ES-I3 (cell line): ENCODE data around the gene NR1H2.
A peak's percentile ranks its signal among the peaks of the same experiment; 100 is the strongest.
"Not testable (repeated sequence)": the region's sequence is repeated elsewhere in the genome, so short reads cannot be mapped to it uniquely, and the experiment has no call there.

Experiments
- H3K36me3 ChIP-seq: 2 replicates; pipeline ENCODE4 v1.6.1; 2013; ENCODE audit warnings: mild to moderate bottlenecking, low read length, control low read depth, moderate library complexity; ENCODE audit not compliant: insufficient read depth
- H3K4me1 ChIP-seq: 2 replicates; pipeline ENCODE4 v1.6.1; 2013; ENCODE audit warnings: mild to moderate bottlenecking, control low read depth, low read length; ENCODE audit not compliant: insufficient read depth
- H3K9ac ChIP-seq: 2 replicates; pipeline ENCODE4 v1.6.1; 2013; ENCODE audit warnings: low read depth, mild to moderate bottlenecking, low read length, moderate library complexity
- H3K9me3 ChIP-seq: 2 replicates; pipeline ENCODE4 v1.6.1; 2013; ENCODE audit warnings: mild to moderate bottlenecking, low read length, moderate library complexity; ENCODE audit not compliant: control insufficient read depth, insufficient read depth

Gene NR1H2

DNA sequence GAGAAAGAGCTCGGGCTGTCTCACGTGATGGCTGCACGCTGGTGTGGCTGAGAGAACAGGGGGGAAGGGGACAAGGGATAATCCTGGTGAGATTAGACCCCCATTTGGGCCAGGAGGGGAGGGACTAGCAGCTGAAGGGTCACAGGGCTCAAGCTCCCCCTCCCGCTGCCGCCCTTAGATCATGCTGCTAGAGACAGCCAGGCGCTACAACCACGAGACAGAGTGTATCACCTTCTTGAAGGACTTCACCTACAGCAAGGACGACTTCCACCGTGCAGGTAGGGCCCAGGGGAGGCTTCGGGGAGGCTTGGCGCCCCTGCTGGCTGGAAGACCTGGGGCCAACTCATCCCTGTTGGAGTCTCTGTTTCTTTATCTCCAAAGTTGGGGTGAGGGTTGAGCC is 3.3 kb downstream of the NR1H2 start:
- no peak overlapping the region for H3K9ac ChIP-seq
- 0 out of 2 replicates have a peak, but pooled peaks cover 5% of the 10 kb centered on the region for H3K36me3 ChIP-seq
- peaks cover 6% of the 10 kb centered on the region; the same call in 1 of the 2 replicates for H3K4me1 ChIP-seq
- no peaks in the 10 kb centered on the region for H3K9me3 ChIP-seq

DNA sequence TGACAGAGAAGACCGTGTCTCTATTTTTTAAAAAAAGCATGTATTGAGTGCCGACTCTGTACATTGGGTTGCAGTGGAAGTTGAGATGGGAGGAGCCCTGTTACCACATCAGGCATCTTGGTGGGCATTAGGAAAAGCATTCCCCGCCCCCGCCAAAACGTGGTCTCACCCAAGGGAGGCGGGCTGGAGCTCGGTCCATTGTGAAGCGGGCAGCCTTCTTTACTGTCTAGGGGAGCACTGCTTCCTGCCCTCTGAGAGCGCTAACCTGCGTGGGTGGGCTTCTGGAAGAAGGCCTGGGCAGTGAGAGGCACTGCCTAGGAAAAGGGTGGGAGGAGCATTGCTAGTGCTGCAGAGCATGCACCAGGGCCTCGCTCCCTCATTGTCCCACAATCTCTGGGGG is 3.9 kb downstream of the NR1H2 start:
- H3K9me3 ChIP-seq = no peaks in the 10 kb centered on the region
- H3K4me1 ChIP-seq = peaks cover 7% of the 10 kb centered on the region; the same call in 1 of the 2 replicates
- no peak overlapping the region for H3K9ac ChIP-seq
- H3K36me3 ChIP-seq = 0 out of 2 replicates have a peak, but pooled peaks cover 5% of the 10 kb centered on the region

DNA sequence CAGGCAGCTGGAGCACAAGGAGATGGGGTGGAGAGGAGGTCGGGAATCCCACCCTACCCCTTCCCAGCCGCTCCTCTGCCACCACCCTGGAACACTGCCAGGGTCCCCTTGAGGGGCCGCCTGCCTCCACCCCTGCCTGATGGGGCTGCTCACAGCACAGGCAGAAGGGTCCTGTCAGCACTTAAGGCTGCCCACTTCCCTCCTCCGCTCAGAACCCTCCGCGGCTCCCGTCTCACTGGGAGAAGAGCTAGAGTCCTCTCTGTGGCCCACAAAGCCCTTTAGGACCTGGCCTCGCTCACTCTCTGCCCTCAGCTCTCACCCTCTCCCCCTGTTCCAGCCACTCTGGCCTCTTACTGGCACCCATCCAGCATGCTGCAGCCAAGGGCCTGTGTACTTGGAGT is 4.5 kb downstream of the NR1H2 start:
- Histone ChIP-seq H3K9me3 (no peaks in the 10 kb centered on the region), H3K36me3 (0 out of 2 replicates have a peak, but pooled peaks cover 5% of the 10 kb centered on the region), H3K9ac (no peak overlapping the region), H3K4me1 (peaks cover 9% of the 10 kb centered on the region; the same call in 1 of the 2 replicates)

DNA sequence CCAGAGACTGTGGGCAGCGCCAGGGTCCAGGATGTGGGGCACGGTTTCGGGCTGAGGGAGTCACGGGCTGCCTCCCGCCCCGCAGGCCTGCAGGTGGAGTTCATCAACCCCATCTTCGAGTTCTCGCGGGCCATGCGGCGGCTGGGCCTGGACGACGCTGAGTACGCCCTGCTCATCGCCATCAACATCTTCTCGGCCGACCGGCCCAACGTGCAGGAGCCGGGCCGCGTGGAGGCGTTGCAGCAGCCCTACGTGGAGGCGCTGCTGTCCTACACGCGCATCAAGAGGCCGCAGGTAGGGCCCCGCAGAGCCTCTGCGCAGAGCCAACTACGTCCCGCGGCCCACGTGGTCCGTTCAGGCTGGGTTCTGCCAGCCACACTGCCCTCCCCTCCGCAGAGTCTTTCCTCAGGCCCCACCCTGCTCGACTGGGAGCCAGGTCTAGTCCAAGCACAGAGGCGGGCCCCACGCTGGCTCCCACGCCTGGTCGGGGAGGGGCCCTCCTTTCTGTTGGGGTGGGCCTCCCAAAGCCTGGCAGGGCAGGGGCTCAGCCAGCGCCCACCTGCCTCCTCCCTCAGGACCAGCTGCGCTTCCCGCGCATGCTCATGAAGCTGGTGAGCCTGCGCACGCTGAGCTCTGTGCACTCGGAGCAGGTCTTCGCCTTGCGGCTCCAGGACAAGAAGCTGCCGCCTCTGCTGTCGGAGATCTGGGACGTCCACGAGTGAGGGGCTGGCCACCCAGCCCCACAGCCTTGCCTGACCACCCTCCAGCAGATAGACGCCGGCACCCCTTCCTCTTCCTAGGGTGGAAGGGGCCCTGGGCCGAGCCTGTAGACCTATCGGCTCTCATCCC is 5.8 kb downstream of the NR1H2 start:
- H3K4me1 ChIP-seq = peaks cover 9% of the 10 kb centered on the region; the same call in 1 of the 2 replicates
- no peak overlapping the region for H3K9ac ChIP-seq
- 0 out of 2 replicates have a peak, but pooled peaks cover 5% of the 10 kb centered on the region for H3K36me3 ChIP-seq
- H3K9me3 ChIP-seq = no peaks in the 10 kb centered on the region

DNA sequence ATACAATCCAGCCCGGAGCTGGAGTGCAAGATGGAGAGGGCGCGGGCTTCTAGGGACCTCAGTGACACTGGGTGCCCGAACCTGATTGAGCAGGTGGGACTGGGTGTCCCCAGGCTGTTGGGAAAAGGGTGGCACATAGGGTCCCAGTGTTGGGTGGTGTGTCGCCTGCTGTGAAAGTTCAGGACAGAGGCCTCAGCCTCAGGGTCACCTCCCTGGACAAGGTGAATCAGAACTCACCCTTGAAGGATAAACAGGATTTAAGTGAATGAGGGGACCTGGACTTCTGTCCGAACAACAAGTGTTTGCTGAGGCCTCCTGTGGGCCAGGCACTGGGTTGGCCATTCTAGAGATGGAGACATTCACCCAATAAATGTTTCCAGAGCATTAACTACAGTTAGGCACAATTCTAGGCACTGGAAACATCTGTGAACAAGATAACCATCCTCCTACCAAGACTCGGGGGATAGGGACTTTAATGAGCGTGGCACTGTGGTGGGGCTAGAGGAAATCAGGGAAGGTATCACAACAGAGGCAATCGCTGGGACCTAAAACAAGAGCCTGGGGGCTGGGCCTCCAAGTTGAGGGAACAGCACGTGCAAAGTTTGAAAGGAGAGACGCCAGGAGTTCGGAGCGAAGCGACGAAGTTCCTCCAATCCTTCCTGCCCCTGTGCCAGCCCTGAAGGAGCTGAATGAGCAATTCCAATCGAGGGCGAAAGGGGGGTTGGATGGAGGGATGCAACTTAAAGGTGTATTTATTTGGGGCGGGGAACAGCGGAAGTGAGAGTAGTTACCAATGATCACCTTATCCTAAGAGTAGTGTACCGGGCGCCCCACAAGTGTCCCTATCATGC is 7.0 kb downstream of the NR1H2 start:
- H3K4me1 ChIP-seq = peaks cover 9% of the 10 kb centered on the region; the same call in 1 of the 2 replicates
- H3K36me3 ChIP-seq = no peaks in the 10 kb centered on the region; the same call in 1 of the 2 replicates
- H3K9ac ChIP-seq = peak overlapping the region; percentile 66
- H3K9me3 ChIP-seq = no peaks in the 10 kb centered on the region

DNA sequence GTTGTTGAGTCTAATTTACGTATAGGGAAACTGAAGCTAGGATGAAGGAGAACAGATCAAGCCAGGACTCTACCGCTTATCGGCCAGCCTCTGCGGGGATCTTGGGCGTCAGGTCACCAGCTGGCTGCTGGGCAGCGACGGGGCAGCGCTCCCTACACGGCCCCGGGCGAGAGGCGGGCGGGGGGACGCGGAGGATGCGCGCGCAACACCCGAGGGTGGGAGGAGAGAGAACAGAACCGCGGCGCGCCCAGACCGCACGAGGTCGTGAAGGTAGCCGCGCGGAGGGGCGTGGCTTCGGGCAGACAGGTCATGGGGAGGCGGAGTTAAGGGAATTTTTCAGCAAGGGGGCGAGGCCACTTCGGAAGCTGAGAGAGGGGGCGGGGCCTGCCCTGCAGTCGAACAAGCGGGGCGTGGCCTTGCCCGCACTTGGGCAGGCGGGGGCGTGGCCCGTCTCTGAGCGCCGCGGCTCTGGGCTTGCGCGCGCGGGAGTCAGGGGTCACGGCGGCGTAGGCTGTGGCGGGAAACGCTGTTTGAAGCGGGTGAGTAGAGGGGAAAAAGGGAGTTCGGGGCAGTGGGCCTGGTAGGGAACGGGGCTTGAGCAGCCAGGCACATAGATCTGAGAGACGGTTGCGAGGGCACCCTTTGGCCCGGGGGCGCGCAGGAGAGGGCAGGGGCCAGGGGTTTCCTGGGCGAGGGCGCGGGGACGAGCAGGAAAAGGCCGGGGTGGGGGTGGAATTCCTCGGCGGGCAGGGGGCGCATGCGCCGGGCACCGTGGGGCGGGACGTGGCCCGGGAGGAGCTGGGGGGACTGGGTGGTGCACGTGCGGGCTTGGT is 7.8 kb downstream of the NR1H2 start, which contains the start of gene POLD1:
TSS of gene POLD1 (plus strand) at position 496 of the 833 bp plus-strand sequence. CDS start 14,505 bp downstream, outside the sequence.
- H3K9me3 ChIP-seq = no peaks in the 10 kb centered on the region
- H3K36me3 ChIP-seq = no peaks in the 10 kb centered on the region; the same call in 1 of the 2 replicates
- H3K9ac ChIP-seq = peak within 1 kb of the TSS; percentile 86
- peaks cover 9% of the 10 kb centered on the region; the same call in 1 of the 2 replicates for H3K4me1 ChIP-seq

DNA sequence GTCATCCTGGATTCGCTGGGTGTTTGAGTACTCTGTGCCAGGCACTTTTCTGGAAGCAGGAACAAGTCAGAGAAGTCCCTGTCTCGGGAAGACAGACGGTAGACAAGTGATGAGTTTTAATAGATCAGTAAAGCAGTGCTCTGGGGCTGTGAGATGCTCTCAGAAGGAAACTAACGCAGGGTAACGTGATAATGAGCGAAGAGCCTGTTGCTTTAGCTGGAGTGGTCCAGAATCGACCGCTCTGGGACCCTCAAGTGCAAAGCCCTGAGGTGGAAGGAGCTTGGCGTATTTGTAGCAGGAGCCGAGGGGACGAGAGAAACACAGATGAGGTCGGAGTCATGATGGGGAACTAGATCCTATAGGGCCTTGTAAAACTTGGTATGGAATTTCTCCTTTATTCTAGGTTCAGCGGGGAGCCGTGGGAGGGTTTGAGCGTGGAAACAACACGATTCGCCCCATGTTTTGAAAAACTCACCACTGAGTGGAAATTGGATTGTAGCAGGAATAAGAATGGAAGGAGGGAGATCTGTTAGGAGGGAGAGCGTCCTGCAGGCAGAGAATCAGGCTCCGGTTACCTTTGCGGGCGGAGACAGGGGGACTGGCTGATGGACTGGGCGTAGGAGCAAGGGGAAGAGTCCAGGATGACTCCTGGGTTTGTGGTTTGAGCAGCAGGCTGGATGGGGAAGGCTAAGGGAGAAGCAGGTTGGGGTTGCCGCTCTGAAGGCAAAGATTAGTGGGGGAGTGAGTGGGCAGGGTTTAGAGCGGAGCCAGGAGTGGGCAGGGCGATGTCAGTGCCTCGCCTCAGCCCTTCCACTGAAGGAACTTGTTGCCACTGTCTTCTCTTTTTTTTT is 8.7 kb downstream of the NR1H2 start:
- Histone ChIP-seq H3K4me1 (peaks cover 9% of the 10 kb centered on the region; the same call in 1 of the 2 replicates), H3K36me3 (no peaks in the 10 kb centered on the region; the same call in 1 of the 2 replicates), H3K9me3 (no peaks in the 10 kb centered on the region), H3K9ac (peak overlapping the region; percentile 86)

DNA sequence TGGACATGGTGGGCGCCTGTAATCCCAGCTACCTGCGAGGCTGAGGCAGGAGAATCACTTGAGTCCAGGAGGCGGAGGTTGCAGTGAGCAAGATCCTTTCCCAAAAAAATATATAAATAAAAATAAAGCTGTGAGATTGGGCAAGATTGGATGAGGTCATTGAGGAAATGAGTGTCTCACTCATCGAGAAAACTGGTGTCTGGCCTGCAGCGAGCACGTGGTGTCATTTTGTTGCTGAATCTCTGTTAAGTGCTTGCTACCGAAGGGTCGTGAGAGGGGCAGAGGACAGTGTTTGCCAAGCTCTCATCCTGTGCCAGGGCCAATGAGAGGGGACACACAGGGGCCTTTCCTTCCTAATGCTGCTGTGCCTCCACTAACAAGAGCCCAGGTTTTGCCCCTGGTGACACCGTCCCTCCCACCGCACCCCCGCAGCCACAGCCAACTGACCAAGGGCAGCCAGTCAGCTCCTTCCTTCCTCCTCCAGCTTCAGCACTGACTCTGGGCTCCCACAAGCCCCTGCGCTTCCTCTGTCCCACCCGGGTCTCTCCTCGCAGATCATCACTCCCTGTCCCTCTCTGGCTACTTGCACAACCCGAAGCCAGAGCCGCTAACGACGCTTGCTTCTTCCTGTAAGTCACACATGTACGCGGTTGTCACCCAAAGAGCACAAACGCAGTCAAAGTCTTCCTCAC is 11.1 kb downstream of the NR1H2 start:
- peaks cover 6% of the 10 kb centered on the region for H3K36me3 ChIP-seq
- H3K9ac ChIP-seq = no peak overlapping the region
- H3K4me1 ChIP-seq = peaks cover 9% of the 10 kb centered on the region; the same call in 1 of the 2 replicates
- H3K9me3 ChIP-seq = no peaks in the 10 kb centered on the region; the same call in 1 of the 2 replicates

DNA sequence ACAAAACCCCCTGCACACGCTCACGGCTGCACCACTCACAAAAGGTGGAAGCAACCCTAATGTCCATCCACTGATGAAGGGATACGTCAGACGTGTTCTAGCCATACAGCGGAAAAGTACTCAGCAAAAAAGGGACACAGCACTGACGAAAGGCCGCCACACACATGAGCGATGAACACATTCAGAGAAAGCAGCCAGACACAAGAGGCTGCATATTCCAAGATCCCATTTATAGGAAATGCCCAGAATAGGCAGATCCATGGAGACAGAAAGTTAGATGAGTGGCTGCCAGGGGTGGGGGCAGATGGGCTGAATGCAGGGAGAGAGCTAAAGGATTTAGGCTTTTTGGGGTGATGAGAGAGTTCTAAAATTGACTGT is 11.6 kb downstream of the NR1H2 start:
- H3K9me3 ChIP-seq = no peaks in the 10 kb centered on the region; the same call in 1 of the 2 replicates
- H3K9ac ChIP-seq = no peak overlapping the region
- H3K4me1 ChIP-seq = peaks cover 9% of the 10 kb centered on the region; the same call in 1 of the 2 replicates
- H3K36me3 ChIP-seq = peaks cover 8% of the 10 kb centered on the region

DNA sequence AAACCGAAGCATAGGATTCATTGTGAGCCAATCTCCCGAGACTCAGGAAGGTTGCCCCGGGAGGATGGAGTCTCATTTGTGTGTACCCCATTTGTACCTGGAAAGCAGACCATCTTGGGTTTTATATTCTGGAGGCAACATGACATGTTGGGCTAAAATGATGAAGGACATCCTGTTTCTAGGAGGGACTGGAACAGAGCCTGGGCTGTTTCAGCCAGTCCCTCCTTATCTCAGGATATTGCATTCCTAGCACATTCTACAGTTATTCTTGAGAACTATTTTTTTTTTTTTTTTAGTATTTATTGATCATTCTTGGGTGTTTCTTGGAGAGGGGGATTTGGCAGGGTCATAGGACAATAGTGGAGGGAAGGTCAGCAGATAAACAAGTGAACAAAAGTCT is 14.0 kb downstream of the NR1H2 start:
- not testable (repeated sequence) for H3K36me3 ChIP-seq, H3K9ac ChIP-seq, H3K9me3 ChIP-seq, H3K4me1 ChIP-seq

DNA sequence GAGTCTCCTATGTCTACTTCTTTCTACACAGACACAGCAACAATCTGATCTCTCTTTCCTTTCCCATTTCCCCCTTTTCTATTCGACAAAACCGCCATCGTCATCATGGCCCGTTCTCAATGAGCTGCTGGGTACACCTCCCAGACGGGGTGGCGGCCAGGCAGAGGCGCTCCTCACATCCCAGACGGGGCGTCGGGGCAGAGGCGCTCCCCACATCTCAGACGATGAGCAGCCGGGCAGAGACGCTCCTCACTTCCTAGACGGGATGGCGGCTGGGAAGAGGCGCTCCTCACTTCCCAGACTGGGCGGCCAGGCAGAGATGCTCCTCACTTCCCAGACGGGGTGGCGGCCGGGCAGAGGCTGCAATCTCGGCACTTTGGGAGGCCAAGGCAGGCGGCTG is 14.7 kb downstream of the NR1H2 start:
- H3K9me3 ChIP-seq, H3K9ac ChIP-seq, H3K4me1 ChIP-seq, H3K36me3 ChIP-seq: not testable (repeated sequence)

DNA sequence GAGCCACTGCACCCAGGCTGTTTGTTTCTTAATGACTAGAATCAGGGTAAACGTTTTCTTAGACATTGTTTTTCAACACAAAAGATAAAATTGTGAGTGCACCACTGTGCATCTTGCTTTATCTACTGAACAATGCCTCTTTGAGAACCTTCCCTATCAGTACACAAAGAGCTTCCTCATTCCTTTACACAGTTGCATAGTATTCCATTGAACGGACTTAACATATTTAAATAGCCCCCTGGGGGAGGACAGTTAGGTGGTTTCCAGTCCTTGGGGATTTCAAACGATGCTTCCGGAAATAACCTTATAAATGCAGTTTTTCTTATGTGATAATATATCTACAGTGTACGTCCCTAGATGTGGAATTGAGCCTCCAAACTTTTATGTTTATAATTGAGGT is 16.5 kb downstream of the NR1H2 start:
- H3K9me3 ChIP-seq = no peaks in the 10 kb centered on the region; the same call in 1 of the 2 replicates
- peaks cover 8% of the 10 kb centered on the region for H3K36me3 ChIP-seq
- H3K4me1 ChIP-seq = no peaks in the 10 kb centered on the region
- no peak overlapping the region for H3K9ac ChIP-seq
